Nucleus accumbens (tissue), 56 donors: ENCODE measurements around the gene PIK3R1.

Experiments used
- DNase-seq, 56 donors: peaks; one replicate each; lab custom pipeline; 2025; lab: John Stamatoyannopoulos, UW

PIK3R1 gene

DNA sequence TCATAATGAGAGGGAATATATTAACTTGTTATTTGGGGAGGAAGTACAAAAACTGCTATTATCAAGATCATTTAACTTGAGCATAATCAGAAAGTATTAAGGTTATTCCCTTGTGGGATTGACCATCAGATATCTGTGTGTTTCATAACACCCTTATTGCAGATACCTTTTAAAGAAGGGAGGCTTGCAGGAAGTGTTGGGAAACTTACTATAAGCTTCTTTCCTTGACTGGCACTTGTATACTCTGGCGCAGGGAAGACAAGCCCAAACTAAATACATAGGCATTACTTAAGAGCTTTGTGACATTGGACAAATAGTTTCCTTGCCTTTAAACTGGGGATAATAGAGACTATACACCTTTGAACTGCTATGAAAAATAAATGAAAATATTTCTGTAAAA lies 50.9 kb downstream of the PIK3R1 start:
- DNase-seq, result no peak

DNA sequence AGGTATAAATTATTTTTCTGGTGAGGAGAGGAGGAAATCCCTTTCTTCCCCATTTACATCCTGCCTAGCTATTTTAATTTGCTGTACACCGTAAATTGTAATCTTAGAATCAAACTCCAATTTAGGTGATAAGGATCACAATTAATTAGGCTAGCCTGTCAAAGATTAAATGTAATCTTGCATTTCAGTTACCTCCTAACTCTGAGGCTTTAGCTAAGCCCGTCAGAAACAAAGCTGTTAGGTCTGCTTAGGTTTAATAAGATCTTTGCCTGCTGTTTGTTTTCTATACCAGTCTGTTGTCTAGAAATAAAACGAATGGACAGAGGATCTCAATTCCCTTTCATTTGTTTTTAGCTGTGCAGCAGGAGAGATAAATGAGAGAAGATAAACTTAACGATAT lies 51.5 kb downstream of the PIK3R1 start:
- DNase-seq, result no peak

DNA sequence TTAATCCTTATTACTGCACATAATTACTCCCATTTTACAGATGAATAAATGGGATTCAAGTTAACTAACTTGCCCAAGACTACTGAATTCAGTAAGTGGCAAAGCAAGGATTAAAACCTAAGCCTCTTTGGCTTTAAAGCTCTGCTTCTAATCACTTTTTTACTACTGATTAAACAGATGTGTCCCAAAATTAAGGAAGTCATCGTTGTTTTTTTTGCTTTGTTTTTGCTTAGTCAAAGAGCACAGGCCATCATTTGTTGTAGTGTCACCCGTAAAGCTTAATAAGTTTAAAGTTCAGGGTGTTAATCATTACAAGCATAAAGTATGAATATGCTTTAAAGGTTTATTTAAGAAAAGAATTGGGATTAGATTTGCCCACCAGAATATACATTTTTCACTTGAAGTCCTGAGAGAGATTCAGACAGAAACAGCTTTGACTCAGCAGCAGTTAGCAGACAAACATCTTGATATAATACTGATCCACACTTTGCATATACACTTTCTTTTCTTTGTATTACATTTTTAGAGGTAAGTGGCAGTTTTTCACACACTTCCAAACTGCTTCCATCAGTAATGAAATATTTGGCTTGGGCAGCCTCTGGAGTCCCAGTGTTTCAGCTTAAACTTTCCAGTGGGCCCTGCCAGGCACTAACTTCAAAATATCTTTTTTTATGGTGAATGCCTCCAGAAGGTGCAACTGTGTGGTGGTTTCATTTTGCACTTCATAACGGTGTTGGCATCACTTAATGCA lies 52.7 kb downstream of the PIK3R1 start:
- DNase-seq, result no peak

DNA sequence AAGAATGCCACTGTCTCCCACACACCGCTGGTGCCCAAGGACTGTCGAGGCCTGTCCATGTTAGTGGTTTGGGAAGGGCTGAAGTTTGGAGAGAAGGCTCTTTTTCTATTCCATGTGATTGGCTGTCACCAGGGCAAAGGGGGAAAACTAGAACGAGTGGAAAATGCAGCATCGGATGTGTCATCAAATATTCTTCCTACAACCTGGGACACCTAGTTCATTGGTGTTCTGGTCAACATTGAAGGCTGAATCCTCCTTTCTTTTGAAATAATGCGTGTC lies 53.2 kb downstream of the PIK3R1 start:
- no peak for DNase-seq

DNA sequence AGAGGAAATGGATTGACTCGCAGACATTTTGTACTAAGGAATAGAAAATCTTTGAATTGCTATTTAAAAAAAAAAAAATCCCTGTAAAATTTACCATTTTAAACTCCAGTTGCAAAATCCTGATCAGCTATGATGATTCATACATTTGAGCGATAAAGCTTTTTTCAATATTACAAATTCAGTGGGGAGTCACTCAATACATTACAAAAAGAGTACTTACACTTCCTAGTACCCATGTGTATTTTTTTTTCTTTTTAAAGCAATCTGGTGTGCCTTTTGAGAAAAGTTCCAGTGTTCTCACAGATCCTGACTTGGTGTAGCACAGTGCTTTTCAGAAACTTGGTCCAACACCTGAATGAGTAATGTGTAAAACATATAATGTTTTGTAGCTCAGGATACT lies 54.3 kb downstream of the PIK3R1 start:
- DNase-seq, result no peak

DNA sequence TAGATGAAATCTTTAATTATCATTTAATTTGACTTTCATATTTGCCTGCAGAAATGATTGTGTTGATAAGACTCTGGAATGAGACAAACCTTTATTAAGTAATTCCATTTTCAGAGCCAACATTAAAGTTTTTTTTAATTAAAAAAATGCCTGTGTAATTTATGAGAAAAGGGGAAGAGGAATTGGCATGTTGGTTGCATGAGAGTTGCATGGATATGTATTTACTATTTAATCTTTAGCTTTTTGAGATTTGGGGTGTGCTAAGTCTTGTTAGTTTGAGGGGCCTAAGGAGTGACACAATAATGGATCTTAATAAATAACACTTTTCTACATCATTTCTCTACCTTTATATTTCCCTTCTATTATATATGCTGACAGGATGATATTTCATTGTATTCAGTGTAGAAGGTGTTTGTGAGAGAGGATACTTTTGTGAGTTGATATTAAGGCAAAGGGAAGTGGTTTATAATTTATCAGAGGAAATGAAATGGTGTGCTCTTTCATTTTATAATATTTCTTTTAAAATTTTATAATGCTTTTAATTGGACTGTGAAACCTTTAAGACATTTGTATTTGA lies 54.9 kb downstream of the PIK3R1 start:
- no peak for DNase-seq

DNA sequence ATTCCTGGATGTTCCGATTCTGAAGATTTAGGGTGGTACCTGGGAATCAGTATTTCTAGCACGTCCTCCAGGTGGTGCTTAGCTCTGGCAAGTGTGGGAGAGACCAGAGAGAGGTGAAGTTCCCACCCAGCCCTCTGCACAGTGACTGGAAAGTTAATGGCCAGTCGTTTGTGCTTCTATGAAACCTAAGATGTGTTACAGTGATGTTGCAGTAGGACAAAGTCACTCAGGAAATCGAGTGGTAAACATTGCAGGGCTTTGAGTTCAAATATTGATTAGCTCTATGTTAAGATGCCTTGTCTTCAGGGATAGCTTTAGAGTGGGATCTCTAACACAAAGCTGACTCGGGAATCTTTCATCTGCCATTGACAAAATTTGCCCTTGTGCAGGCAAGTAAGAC lies 55.6 kb downstream of the PIK3R1 start:
- no peak for DNase-seq

DNA sequence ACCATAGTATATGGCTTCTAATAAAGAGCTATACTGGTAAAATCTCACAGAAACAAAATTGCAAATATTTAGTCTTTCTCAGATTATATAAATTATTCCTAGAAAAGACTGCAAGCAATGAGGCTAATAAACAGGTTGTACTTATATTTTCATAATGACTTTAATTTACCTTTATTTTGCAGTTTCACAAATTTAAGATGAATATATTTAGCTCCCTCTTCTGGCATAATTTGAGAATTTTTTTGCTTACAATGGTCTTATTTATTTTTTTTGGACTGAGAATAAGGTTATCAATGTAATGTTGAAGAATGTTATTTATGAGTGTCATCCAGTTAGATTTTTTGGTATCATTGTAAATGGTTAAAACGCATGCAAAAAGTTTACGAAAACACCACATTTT lies 56.7 kb downstream of the PIK3R1 start:
- no peak for DNase-seq

DNA sequence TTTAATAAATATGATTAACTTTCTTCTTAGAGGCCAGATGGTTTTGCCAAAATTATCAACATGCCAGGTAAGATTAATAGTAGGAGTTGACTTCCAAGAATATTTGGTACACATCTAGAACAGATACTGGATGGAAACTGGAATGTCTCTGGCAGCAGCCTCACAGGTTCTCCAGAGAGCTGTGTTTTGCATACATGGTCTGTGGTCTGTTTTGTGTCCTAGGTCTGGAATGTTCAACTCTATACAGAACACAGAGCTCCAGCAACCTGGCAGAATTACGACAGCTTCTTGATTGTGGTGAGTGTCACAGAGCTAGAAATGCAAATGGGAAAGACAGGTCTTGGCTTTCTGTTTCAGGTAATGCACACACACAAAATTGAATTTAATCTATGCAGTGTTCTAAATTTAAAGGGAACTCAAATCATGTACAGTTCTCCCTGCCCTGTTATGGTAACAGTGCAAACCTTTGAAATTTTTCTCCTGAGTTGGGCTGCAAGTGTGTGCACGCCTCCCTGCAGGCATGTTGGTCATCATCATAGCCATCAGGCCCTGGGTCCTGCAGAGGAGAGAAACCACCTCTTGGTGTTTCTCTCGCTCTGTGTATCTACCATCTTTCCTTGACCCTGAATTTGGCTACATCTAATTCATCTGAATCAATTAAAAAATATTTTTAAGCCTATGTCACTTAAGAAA lies 58.3 kb downstream of the PIK3R1 start:
- DNase-seq, result no peak

DNA sequence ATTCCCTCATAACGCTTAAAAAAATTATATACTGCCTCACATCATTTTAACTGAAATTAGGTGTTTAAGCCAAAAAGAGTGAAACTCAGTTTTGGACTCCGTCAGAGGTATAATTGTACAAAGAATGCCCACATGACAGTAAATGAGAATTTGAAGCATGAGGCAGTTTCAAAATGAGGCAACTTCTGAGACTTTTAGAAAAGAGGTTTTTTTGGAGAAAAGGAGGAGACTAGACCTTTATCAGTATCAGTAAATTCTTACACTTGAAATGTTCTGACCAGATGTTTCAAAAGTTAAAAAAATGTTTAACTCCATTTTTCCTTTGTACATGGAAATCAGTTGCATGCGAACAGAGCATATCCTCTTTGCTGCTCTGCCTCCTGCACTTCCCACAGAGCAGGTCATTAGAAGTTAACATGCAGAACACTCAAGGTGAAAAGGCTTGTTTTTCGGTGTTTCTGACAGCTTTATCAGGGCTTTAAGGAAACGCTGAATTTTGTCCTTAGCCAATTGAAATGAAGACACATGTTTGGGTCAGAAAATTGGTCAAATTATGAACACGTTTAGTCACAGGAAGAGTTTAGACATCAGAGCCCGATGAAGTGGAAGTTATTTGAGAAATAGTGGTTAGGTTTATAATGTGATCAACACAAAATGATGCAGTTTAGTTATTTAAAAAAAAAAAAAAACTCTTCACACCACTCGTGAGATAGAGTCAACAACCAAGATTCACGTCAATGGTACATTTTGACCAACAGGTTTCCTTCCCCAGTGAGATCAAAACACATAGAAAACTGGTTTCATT lies 59.5 kb downstream of the PIK3R1 start:
- no peak for DNase-seq

DNA sequence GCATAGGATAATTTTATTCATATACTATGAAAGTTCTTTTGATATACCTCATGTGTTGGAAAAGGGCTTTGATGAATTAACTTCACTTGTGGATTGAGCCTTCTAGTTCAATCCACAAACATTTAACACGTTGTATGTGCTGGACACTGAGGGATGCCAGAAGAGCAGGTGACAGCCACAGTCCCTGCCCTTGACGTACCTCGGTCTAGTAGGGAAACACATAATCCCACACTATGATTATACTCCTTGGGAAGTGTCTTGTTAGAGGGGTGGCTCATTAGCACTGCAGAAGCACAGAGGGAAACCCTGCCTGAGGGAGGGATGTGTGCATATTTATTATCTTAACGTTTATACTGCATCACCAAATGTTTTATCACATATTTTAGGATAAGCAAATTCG lies 61.2 kb downstream of the PIK3R1 start:
- DNase-seq, result no peak

DNA sequence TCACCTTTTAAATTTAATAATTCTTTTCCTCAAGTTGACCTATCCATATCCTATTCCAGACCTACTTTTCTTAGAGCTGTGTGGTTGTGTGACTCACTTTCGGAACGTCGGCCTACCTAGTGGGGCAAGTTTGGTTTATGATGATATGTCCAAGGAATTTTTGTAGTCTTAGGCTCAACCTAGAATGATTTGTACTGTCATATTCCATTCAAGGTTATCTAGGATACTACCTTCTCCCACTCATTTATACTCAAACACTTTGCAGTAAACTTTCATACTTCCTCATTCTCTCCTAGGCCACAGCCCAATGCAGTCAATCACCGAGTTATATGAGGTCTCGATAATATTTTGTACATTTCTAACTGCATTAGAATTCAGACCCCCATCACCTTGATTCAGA lies 61.9 kb downstream of the PIK3R1 start:
- DNase-seq, result no peak

DNA sequence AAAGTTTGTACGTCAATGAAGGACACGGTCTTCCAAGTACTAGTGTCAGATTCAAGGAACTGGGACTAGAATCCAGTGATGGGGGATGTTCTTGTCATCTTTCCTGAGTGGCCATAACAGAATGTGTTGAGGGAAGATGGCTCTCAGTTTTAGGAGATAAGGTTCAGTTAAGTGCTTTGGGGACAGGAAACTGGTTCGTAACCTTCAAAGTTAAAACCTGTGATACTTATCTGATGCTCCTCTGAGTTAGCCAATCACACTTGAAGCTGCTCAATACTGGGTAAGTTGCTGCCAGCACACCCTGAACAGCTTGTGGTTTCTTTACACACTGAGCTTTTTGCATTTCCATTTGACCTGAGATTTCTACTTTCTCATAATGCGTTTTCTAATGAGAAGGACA lies 64.4 kb downstream of the PIK3R1 start:
- DNase-seq, result no peak

DNA sequence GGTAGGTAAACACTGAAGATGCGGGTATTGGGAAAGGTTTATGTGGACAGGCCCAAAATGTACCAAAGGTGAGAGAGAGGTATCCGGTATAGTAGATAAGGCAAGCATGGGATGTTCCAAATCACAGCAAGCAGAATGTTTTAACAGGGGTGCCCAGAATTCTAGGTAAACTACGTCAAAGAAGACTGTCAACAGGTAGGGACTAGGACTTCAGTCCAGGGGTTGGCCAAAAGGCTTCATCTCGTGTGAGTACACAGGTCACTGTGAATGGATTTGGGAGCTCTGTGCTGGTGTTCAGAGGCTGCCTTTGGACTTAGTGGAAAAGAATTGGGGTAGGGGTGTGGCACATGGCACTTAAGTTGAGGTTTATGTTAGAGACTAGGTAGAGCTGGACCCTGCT lies 66.4 kb downstream of the PIK3R1 start:
- DNase-seq, result no peak

DNA sequence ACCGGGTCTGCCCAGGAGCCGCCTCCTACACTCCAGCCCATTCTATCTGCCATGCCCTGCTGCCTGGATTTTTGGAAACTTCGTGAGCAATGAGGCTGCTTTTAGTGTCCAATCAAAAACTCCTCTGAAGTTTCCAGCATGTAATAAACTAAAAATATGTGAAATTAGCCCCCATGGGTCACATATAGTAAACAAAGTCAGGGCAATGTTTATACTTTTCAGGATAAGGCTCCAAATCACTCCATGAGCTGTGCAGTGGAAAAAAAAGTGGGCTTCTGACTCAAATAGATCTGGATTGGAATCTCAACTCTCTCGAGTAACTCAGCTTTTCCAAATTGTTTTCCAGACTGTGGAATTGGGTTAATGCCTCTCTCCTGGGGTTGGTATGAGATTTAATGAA lies 68.2 kb downstream of the PIK3R1 start:
- DNase-seq, result no peak

DNA sequence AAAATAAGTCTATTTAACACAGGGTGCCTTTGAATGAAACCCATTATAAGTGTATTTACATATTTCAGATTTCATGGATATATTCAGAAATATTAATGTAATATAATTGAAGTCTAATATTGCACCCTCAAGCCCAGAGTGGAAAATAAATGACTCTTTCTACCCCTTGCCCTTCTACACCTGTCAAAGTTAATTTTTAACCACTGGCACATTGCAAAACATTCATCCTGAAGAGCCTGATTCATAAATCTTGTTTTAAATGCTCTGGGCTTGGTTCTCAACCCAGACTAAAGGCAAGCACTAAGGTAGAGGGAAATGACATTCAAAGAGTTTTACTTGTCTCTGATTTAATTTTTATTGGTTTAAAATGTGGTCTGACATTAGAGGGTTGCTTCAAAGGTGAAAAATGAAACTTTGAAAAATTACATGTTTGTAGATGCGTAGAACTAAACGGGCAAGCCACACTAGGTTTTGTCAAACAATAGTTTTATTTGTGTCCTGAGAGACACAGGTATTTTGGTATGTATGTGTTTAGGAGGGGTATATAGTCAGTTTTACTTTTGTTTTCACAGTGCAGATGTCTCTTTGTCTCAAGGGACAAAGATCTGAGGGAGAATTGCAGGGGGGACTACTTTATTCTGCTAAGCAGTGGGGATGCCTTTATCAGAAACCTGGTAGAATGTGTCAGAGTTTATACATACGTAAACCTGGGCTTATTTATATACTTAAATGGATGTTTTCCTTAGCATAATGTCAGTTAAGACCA lies 69.7 kb downstream of the PIK3R1 start:
- DNase-seq, result no peak

DNA sequence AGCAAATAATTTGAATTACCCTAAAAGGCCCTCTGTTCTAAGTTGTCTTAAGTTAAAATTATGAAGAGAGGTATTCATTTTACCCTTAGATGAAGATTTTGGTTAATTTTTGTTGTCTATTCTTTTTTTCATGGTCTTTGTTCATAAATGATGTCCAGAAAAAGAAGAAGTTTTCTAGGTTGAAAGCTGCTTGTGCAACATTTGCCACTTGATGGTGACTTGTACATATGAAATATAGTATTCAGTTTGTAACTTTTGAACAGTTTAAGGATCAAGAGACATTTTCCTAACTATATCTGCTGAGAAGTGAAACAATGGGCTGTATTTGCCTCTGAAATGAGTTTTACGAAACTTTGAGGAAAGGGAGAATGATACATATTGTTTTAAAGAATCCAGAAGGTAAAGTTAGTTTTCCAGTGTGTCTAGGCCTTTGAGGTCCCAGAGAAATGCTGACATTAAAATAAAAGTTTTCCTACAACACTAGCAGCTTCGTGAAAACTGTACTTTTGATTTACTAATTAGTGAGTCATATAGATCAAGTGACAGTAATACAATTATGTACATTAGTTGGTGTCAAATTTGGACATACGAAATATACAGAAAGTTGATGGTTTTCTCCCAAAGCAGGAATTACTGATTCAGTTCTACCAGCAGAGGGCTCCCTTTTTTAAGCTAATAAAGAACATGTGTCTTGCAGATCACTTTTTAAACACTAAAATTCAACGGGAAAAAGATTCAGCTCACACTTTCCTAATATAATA lies 70.5 kb downstream of the PIK3R1 start:
- no peak for DNase-seq

DNA sequence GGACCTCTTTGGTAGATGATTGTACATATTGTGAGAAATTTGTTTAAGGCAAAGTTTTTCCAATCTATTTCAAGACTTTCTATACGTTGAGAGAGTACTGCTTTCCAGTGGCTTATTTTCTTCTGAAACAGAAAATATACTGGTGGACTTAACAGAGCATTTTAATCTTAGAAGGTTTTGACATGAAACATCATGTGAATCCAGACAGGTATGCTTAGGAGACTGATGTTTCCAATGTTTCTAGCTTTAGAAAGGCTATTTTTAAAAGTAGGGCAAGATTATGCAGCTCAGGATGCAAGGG lies 71.0 kb downstream of the PIK3R1 start:
- DNase-seq, result no peak

DNA sequence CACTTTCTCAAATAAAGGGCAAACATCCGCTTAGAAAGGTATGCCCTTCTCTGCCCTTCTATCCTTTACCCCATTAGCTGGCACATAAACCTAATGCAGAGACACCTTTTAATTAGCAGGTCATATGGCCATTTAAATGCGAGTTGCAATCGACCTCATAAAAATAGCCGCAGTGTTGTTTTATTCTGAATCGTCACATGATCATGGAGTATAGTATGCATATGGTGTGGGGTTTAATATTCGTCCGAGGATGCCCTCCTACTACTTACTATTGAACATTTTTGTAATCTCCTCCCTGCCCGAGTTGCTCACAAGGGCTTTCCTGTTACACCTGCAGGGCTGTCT lies 72.0 kb downstream of the PIK3R1 start:
- DNase-seq, result no peak

DNA sequence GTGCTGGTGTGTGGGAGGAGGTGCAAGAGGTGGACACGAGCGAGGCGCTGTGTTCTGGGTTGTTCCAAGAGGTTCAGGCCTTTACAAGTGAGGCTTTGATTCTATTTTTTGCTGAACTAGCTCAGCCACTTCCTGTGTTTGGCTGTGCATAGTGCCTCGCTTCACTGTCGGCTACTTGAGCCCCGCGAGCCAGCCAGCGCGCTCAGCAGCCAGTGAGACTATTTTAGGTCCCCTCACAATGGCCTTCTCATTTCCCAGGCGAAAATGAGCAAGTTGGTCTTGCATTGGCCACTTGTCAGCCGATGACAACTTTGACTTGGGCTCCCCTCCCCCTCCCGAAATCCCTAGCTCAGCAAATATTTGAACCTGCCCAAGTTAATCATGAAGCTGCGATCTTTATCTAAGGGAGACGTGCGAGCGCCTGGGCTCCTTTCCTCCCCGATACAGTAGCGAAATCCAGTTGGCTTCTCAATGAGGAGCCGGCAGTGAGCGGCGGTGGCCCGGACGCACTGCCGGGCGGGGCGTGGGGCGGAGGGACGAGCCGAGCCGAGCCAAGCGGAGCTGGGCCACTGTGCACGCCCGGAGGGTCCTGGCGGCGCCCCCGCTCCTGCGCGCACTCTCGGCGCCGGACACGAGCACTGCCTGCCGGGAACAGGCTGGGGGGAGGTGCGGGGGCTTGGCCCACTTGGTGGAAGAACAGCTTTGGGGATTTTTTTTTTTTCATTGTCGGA lies 72.6 kb downstream of the PIK3R1 start:
- DNase-seq, result peak in 54 of 56 donors; percentile 36 to 90 (median 78)
